Loucy (cell line): ENCODE measurements around the gene SH2B2.

ENCODE experiments used
- CTCF ChIP-seq: fragments of 200-600 bp; sonication (generic); conservative IDR thresholded peaks from 2 replicates; pipeline ENCODE4 v1.5.1; 2014; ENCODE audit warnings: mild to moderate bottlenecking, antibody characterized with exemption, low read length
- EZH2phosphoT487 ChIP-seq: fragments of 200-600 bp; IDR thresholded peaks from 2 replicates; pipeline ENCODE4 v1.6.1; 2018; ENCODE audit warnings: antibody characterized with exemption, mild to moderate bottlenecking, moderate library complexity, borderline replicate concordance

- TF ChIP-seq EZH2phosphoT487: no peak
- TF ChIP-seq CTCF: no peak
These were observed 25.2 kb upstream of the SH2B2 start for GRCh38 chr7:102261451-102261850.
